Activated T-cell treated with anti-CD3 and anti-CD28 coated beads for 24 hours (primary cell): ENCODE measurements around the gene TEF.

ENCODE experiments used
- DNase-seq: peaks from one replicate; pipeline ENCODE4 v3.0.0-alpha.2; 2020; ENCODE audit warnings: low read depth

Gene TEF

DNA sequence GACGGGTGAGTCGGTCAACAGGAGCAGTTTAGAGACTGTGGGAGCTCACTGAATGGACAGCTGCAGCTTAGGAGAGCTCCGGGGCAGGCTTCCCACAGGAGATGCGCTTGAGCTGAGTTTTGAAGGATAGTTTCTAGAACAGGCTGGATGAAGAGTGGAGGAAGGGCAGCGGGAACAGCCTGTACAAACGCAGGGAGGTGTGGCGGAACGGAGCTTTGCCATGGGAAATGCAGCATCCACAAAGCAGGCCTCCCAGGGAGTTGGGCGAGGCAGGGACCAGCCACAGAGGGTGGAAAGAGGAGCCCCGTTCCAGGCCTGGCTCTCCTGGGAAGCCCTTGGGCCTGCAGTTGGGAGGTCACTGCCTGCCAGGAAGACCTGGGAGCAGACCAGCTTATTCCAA lies 26.8 kb upstream of the TEF start:
- no peak for DNase-seq

DNA sequence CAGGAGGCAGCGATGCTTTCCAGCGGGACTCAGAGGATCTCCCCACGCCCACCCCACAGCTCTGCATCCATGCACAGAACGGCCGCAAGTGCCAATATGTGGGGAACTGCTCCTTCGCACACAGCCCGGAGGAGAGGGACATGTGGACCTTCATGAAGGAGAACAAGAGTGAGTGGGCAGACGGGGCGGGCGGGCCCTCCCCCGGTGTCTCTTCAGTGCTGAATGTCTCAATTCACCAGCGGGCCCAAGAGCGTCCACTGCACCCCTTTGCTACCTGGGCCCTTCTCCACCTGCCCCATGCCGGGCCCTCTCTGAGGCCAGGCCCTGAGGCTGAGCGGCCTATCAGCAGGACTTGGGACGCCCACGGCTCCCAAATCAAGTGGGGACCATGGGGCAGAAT lies 25.8 kb upstream of the TEF start:
- no peak for DNase-seq

- DNase-seq, result no peak
These were observed 25.2 kb upstream of the TEF start for GRCh38 chr22:41356430-41357028.

DNA sequence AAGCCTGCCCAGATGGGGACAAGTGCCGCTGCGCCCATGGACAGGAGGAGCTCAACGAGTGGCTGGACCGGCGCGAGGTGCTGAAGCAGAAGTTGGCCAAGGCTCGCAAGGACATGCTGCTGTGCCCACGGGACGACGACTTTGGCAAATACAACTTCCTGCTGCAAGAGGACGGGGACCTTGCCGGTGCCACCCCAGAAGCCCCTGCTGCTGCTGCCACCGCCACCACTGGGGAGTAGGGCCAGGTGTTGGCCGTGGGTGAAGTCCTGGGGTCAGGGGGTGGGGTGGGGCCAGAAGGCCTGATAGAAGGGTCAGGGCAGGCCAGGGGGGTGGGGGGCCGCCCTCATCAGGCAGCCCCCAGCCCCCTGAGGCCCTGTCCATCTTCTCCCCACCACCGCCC lies 24.6 kb upstream of the TEF start:
- no peak for DNase-seq

DNA sequence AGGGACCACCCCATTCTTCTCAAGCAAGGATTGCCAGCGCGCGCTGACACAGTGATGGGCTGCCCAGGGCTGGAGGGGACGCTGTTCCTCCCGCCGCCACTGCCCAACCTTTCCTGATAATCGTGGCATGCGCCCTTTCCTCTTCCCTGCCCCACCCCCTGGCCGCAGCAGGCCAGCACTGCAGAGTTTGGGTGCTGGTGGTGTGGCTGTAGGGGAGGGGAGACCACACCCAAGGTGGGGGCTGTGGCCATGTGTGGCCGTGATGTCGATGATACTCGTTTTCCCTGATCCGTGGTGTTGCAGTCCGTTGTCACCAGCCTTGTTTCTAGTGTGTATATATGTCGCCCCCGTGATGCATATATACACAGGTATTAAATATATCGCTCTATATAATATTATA lies 22.8 kb upstream of the TEF start:
- no peak for DNase-seq

DNA sequence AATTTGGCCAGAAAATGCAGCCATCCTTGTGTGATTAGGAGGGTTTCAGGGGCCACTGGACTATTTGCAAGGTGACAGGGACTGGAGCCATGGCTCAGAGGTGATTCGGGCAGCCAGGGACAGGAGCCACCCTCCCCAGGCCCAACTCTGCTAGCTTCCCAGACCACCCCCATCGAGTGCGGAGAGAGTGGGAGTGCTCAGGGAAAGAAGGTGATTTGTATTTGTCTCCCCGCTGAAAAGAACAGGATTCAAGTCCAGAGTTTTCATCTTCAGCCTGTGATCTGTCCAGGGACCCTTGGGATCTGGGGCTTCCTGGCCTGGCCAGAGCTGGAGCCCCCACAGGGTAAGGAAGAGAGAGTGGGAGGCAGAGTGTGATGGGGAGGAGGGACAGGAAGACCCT lies 22.4 kb upstream of the TEF start:
- DNase-seq, result no peak

- no peak for DNase-seq
These were observed 21.6 kb upstream of the TEF start for GRCh38 chr22:41360126-41360525.

- no peak for DNase-seq
These were observed 19.9 kb upstream of the TEF start for GRCh38 chr22:41361716-41362310.

DNA sequence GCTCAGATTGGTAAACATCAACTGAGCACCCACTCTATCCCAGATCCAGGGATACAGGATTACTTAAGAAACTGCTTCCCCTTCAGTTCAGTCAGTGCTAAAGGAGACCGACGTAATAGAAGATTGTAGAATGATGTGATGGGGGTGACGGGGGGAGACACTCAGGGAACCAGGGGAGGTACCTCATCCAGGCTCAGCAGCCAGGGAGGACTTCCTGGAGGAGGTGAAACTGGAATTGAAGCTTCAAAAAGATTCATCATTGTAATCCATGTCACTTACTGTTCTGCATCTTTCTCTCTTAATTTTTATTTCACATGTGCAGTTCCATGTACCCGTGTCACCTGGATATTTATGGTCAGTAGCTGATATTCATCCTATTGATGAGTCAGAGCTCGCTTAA lies 19.1 kb upstream of the TEF start:
- DNase-seq, result no peak

DNA sequence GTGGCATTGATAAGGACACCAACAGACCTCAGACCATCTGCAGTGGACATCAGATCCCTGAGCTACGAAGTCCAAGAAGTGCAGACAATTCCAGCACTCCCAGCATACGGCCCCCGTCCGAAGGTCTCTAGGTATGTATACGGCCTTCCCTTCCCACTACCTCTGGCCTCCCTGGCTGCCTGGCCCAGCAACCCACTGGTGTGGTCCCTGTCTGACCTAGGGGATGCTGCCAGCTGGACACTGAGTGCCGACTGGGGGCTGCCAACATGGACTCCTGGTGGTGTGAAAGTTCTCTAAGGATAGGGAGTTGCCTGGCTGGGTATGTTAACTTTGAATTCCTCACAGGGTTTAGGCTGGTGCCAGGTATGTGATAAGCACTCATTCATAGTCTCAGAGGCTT lies 17.5 kb upstream of the TEF start:
- DNase-seq, result no peak

DNA sequence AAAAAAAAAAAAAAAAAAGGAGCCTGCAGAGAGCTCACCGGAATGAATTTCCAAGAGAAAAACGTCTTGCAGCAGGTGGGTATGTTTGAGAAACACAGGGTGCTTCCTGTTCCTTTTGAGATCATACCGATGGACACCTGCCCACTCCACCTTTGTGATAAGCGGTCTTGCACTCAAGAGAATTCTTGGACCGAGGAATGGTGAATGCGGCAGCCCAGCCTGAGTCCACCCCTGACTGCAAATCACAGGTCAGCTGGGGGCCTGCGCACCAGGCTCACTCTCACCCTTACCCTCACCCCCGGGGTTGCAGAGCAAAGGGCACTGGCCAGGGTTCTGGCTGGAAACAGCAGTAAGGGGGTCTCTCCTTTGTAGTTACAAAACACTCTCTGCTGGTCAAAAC lies 16.8 kb upstream of the TEF start:
- no peak for DNase-seq

DNA sequence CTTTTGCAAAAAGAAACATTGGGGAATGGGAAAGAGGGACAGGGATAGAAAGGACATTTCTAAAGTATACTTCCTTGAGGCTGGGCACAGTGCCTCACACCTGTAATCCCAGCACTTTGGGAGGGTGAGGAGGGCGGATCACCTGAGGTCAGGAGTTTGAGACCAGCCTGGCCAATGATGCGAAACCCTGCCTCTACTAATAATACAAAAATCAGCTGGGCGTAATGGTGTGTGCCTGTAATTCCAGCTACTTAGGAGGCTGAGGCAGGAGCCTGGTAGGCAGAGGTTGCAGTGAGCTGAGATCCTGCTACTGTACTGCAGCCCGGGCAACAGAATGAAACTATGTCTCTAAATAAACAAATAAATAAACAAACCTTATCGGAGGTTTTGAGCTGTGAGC lies 16.3 kb upstream of the TEF start:
- no peak for DNase-seq

DNA sequence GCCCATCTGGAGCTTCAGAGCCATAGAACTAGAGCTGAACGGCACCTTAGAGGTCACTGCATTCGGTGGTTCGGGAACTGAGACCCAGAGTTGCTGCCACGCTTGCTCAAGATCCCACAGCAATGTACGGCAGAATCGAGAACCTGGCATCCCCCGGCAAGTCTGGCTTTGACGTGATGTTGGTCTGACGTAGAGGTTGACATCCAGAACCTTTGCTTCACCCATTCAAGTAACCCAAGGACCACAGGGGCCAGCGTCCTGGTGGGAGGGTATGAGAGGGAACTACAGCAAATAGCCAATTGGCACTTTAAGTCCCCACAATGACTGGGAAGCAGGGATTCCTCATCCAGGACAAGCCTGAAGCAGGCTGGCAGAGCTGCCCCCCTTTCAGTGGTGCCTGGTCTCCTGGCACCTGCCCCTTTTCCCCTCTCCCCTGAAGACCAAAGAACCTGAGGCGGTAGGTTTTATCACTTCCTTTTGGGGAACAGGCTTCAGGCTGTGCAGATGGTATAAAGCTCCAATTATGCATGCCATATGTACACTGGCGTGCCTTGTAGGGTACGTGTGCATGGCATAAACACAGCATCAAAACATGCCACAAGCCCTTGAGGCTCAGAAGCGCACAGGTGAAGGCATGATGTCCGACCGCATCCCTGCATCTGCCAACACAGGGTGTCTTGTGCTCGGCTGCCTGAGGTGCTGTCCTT lies 15.3 kb upstream of the TEF start:
- DNase-seq, result no peak

GRCh38 chr22:41367039-41367679 lies 14.6 kb upstream of the TEF start:
- DNase-seq, result no peak

DNA sequence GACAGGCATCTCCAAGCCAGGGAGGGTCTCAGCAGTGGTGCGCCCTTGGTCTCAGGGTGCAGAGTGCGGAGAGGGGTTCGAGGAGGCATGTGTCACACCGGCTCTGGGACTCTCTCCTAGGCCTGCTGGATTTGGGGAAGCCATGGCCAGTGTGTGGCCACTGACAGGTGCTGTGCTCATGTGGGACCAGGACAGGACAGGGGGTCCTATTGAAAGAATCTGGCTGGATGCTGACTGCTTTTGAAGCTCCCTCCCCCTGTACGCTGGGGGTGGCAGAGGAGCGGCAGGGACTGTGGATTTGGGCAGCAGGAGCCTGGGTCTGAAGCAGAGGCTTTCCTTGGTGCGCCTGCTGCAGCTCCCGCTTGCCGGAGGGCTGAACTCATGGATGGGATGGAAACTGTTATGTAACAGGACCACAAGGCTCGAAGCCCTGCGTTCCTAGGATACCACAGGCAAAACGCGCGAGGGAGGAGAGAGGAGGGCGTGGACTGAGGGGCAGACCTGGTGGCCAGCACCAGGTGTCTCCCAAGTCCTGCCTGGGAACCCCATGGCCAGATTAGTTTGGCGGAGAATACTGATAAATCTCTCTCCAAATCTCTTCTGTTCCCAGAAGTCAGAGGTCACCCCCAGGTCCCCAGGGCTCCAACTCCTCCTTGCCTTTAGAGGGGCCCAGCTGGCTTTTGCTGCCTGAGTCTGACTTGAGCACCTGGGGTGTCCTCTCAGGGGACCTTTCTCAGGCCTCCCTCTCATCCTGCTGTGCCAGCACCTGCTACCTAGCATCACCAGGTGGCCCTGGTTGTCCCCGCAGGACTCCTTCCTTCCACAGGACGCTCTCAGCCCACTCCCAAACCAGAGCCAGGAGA lies 13.8 kb upstream of the TEF start:
- DNase-seq, result no peak

DNA sequence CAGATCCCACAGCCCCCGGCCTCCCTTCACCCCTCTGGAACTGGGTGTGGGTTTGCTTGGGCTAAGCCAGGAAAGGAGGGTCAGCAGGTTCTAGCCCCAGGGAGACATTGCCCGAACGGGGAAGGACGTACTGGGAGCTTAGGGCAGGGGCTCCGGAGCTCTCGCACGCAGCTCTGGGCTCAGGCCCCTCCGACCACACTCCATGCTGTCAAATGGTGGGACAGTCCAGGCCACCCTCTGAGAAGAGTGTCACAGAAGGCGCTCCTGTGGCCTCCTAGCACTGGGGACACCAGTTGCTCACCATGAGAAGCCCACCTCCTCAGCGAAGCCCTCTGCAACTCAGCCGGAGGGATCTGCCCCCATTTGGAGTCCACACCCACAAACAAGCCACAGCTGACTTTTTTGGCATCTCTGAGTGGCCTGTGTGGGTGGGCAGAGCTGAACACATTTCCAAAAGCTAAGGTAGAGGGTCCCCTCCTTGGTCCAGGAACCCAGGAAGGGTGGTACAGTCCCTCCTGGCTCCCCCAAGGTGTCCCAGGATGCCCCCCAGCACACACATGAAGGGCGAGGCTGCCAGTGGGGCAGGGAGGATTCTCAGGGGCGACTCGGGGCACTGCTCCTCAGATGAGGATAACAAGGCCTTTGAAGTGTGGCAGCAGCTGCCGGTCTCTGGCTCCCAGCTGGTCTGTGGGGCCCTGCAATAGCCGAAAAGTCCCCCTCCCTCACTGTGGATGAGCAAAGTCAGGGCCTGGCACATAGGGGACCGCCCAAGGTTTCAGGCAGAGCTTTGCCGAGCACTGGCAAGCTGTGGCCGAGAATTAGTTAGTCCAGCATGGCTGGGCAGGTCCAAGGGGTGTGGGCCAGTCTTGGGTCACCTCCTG lies 13.0 kb upstream of the TEF start:
- no peak for DNase-seq

- no peak for DNase-seq
These were observed 12.4 kb upstream of the TEF start for GRCh38 chr22:41369424-41369745.

DNA sequence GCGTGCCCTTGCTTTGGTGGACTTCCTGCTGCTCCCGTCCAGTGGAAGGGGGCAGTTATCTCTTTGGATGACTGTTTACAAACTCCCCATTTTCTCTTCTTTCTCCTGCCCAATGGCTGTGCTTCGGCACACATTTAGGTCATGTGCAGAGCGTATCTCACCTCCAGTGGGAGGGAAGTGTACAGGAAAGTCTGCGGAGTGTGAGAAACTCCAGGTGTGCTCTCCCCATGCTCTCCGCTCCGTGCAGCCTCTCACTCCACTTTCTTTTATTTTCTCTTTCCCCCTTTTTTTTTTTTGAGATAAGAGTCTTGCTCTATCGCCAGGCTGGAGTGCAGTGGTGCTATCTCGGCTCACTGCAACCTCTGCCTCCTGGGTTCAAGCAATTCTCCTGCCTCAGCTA lies 11.9 kb upstream of the TEF start:
- DNase-seq, result no peak

DNA sequence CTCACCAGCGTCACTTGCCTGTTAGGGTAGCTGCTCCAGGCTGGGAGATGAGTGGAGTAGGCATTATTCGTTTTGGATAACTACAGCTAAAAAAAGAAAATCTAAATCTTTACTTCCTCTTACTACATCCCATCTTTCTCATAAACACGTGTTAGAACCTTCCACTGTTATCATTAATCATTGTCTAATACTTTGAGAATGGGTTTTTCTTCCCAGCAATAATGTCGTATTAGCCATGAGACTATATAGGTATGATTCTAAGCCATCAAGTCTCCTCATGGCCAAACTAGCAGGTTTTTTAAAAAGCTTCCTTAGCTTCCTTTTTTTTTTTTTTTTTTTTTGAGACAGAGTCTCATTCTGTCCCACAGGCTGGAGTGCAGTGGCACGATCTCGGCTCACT lies 3.9 kb upstream of the TEF start:
- no peak for DNase-seq

DNA sequence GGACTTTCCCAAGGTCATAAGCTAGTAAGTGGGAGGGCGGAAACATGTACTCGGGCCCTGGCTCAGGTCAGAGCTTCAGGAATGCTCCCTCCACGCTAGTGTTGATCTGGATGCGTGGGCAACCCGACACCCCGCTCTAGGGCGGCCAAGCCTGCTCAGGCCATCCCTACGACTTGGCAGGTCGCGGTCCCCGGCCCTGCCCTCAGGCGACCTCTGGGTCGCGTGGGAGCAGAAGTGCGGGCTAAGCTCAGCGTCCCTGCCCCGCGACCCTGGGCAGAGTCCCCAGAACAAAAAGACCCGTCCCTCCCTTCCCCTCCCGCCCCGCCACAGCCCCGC lies 781 bp upstream of the TEF start:
- no peak for DNase-seq

- DNase-seq, result peak; percentile 45
These were observed 396 bp downstream of the TEF start for GRCh38 chr22:41382098-41382578.

GRCh38 chr22:41382610-41383009 lies 868 bp downstream of the TEF start:
- no peak for DNase-seq
